Limb (tissue), 2 donors: ENCODE data around the gene MMP13.
"Not testable (repeated sequence)": the region's sequence is repeated elsewhere in the genome, so short reads cannot be mapped to it uniquely, and the experiment has no call there.

Experiments
- DNase-seq, 2 donors: peaks; one replicate each; pipeline ENCODE4 v3.0.0-alpha.2; 2016; ENCODE audit errors: extremely low spot score in 2 of 2

The MMP13 gene

GRCh38 chr11:102903895-102904294, 51.6 kb downstream of the MMP13 start:
- DNase-seq: not testable (repeated sequence)

- no peak for DNase-seq
Observed at GRCh38 chr11:102900346-102900745, 55.2 kb downstream of the MMP13 start.
